NCI-H2081 treated with DMSO at 0.1 percent for 48 hours (cell line): Measurements from ENCODE around the gene WNT2B.
"Not testable (repeated sequence)": the region's sequence is repeated elsewhere in the genome, so short reads cannot be mapped to it uniquely, and the experiment has no call there.

Experiments used
- DNase-seq: peaks from one replicate; lab custom pipeline; 2025; lab: John Stamatoyannopoulos, UW

WNT2B gene

DNA sequence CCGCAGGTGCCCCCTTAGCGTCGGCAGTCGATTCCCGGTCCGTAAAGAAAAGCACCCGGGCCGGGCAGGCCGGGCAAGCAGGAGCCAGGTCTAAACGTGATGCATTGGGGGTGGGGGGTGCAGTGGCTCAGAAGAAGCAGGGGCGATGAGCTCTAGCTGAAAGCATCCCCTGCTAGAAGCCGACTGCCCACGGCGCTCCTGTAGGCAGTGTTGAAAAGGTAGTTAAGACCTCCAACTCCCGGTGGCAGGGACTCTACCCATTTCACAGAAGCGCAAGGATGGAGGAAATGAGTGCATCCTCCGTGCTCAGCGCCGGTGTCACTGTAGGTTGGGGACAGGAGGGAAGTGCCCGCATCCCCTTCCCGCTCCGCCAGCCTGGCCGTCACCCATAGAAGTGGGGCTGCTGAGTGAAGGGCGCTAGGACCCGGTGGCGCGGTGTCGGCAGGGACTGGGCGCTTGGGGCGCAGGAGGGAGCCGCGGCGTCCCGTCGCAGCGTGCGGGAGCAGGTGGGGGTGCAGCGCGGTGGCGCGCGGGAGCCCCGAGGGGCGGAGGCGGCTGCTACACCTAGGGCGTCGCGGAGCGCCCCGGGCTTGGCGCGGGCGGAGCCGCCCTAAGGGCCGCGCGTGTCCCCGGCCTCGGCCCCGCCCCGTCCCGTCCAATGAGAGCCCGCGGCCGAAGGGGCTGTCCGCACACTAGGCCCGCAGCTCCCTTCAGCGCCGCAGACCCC, at the start of gene WNT2B:
TSS of gene WNT2B (plus strand) at position 688 of the 727 bp plus-strand sequence. CDS start 298 bp downstream, outside the sequence.
- DNase-seq = no peak

DNA sequence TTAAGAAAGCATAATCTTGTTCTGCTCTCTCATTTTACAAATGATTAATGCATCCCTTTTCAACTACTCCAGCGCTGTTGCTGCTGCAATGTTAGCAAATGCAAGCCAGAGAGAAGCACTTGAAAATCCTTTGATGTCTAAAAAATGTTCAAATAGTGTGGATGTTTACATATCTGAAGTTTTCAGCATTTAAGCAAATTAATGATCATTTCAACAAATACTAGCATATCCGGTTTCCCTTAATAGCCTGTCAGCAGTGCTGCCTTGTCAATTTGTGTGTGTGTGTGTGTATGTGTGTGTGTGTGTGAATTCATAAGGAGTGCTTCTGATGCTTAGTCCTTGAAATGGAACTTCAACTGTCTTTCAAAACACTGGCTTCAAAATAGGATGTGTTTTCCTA, 48.1 kb upstream of the WNT2B start:
- DNase-seq = no peak

DNA sequence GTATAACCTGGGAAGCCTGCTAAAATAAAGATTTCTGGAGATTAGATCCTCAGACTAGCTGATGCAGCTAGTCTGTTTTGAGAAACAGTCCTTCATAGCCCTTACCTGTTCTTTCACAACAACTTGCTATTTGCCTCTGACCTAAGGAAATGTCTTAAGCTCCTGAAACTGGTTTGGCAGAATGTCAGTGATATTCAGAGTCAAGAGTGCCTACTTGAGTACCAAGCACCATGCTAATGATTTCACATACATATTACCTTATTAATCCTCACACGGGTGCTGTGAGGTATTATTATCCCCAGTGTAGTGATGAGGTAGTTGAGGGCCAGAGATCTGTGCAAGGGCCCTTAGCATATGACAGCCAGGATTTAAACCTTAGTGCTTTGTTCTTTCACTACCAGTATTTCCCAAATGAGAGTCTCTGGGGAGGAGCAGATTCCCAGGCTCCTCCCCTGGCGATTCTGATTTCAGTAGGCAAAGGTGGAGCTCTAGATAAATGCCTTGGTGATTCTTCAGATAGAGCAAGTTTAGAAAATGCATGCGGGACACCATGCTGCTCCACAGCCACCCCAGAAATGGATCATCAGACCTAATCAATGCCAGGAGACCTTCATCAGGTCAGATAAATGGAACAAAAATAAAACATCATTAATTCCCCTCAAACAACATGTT, 47.4 kb upstream of the WNT2B start:
- no peak for DNase-seq

DNA sequence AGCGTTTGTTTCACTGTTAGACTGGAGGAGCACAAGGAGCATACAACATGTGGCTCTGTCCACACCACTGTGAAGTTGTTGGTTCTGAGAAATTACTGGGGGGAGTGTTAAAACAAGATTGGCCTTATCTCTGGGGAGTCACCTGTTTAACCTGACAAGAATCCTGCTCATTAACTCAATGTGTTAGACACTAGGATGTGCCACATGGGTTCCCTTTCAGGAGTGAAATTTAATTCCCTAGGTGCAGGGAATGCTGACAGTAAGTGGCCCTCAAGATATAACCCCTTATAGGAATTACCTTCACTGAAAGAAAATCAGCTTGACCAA, 45.8 kb upstream of the WNT2B start:
- DNase-seq = no peak

DNA sequence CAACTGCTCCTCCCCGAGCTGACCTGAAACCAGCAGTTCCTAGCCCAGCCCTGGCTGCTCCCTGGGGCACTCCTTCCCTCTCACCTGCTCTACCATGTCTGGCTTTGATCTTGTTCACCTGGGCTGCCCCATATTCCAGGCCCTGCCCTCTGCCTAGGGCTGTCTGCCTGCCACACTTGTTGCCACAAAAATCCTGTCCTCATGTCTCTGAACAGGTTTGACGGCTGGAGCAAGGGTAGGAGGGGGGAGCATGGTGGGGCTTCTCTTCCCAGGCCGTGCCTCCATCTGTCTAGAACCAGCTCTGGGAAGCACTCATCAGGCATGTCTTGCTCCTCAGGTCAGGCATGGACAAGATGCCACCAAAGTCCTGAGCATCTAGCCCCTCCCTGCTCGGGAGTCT, 44.3 kb upstream of the WNT2B start:
- DNase-seq = no peak

DNA sequence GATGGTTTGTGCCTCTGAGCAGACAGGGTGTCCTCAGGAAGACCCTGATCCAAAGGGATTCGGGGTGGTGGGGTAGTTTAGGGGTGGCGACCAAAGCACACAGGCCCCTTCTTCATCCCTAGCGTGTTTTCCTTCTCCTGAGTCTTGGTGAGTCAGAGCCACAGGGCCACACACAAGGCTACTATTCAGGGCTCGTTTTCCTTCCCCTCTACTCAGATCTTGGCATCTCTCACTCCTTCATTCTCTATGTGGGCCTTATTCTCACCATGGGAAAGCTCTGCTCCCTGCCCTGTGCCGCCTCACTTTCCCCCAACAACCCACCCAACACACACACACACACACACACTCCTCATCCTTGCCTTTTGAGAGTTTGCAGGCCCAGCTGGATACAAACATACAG, 43.6 kb upstream of the WNT2B start:
- DNase-seq = no peak

DNA sequence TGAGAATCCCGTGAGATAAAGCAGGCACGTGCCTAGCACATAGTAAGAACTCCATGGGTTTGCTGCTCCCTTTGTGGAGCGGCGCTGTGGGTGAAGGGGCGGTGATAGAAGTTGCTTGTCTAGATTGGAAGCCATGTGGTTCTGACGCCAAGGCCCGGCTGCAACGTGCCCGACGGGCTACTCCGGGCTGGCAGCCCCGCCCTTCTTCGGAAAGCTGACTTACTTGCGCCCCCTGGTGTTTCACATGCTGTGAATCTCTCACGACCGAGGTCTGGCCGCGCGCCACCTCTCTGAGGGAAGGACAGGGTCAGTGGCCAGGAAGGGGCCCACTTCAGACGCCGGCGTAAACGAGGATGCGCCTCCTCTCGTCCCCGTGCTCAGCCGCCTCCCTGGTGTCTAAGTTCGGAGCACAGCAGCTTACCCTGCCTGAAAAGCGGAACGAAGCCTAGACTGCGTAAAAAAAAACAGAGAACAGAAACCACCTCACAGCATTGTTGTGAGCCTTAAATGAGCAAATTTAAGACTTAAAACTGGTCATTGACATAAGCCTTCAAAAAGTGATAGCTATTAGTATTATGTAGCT, 42.6 kb upstream of the WNT2B start:
- peak; percentile 23 for DNase-seq

DNA sequence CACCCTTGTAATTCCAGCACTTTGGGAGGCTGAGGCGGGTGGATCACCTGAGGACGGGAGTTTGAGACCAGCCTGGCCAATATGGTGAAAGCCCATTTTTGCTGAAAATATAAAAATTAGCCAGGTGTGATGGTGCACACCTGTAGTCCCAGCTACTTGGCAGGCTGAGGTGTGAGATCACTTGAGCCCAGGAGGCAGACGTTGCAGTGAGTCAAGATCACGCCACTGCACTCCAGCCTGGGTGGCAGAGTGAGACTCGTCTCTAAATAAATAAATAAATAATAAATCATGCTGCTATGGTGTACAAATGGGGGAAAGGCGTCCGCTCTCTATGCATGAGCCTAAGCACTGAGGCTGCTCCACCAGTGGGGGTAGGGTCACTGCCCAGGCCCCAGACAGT, 38.4 kb upstream of the WNT2B start:
- not testable (repeated sequence) for DNase-seq

DNA sequence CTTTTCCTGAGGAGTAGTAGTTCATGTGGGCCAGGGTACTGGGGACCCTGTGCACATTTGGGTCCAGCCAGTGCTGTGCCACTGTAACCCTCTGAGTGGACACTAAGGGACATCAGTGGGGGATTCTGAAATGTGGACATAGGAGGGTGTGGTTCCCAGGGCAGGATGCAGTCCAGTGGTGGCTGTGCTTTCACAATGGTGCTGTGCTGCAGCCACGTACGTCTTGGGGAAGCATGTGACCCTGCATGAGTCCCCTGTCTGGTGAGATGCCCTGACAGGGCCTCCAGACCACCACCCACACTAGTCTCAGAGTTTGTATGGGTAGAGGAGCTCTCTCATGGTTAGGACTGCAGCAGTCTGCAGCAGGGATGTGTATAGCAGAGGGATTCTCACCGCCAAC, 37.8 kb upstream of the WNT2B start:
- DNase-seq = no peak

DNA sequence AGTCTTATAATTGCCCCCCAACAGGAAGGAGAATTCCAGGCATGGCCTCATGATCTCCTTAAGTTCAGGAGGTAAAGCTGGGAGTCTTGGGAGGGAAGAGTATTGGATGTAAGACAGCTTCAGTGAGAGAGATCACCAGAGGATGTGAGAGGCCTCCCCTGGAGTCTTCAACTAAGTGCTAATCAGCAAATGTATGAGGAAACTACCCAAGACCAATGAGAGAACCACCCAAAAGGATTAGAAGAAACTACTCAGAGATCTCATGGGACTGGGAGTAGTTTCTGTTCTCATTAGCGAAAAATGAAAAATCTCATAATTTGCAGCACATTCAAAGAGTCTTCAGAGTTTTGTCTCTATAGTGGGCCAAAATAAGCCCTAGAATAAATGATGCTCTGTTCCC, 36.6 kb upstream of the WNT2B start:
- no peak for DNase-seq

DNA sequence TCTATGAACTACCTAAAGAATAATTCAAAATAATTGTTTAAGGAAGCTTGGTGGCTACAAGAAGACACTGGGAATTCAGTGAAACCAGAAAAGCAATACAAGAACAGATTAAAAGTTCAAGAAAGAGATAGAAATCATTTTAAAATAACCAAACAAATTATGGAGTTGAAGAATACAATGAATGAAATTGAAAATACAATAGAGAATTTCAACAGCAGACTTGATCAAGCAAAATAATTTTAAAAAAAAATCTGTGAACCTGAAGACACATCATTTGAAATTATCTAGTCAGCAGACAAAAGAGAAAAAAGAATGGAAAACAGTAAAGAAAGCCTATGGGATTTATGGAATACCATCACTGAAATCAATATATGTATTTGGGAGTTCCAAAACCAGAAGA, 31.2 kb upstream of the WNT2B start:
- no peak for DNase-seq

DNA sequence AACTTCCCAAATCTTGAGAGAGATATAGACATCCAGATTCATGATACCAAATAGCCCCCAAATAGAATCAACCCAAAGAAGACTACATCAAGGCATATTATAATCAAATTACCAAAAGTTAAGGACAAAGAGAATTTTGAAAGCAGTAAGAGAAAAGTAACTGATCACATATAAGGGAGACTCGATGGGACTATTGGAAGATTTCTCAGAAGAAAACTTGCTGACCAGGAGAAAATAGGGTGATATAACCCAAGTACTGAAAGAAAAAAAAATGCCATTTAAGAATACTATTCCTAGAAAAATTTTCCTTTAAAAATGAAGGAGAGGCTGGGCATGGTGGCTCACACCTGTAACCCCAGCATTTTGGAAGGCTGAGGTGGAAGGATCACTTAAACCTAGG, 30.5 kb upstream of the WNT2B start:
- no peak for DNase-seq

DNA sequence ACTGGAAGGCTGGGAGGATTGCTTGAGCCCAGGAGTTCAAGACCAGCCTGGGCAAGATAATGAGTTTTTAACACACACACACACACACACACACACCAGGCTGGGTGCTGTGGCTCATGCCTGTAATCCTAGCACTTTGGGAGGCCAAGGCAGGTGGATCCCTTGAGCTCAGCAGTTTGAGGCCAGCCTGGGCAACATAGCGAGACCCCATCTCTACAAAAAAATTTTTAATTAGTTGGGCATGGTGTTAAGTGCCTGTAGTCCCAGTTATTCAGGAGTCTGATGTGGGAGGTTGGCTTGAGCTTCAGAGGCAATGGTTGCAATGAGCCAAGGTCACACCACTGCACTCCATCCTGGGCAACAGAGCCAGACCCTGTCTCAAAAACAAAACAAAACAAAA, 22.7 kb upstream of the WNT2B start:
- DNase-seq = not testable (repeated sequence)

DNA sequence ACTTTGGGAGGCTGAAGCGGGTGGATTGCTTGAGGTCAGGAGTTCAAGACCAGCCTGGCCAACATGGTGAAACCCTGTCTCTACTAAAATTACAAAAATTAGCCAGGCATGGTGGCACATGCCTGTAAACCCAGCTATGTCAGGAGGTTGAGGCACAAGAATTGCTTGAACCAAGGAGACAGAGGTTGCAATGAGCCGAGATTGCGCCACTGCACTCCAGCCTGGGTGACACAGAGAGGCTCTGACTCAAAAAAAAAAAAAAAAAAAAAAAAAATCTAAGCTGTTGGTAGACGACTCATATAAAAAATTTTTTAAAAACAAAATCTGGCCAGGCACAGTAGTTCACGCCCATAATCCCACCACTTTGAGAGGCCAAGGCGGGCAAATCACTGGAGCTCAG, 21.1 kb upstream of the WNT2B start:
- DNase-seq = not testable (repeated sequence)

DNA sequence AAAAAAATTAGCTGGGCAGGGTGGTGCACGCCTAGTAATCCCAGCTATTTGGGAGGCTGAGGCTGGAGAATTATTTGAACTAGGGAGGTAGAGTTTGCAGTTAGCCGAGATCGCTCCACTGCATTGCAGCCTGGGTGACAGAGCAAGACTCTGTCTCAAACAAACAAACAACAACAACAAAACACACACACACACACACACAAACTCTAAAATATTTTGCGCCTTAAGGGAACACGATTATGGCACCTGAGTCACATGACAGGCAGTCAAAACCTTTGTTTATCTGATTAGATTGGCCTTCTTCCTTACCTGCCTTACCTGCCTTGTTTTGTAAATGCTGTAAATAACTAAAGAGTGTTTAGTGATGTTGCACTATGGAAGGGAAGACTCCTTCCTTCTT, 20.6 kb upstream of the WNT2B start:
- no peak for DNase-seq

DNA sequence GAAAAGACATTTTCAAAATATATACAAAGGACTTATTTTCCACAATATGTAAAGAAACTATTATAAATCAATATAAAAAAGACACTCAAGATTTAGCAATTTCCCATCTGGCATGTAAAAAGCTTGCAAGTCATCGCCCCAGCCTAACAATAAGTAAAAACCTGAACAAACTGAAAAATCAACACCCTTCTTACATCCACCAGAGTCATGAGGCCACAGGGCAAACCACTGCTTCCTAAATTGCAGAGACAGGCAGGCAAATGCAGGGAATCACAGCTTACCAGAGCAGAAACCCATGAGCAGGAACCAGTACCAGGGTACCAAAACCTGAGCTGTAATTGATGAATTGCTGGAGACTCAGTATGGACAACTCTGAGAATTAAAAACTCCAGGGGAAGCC, 16.7 kb upstream of the WNT2B start:
- no peak for DNase-seq

DNA sequence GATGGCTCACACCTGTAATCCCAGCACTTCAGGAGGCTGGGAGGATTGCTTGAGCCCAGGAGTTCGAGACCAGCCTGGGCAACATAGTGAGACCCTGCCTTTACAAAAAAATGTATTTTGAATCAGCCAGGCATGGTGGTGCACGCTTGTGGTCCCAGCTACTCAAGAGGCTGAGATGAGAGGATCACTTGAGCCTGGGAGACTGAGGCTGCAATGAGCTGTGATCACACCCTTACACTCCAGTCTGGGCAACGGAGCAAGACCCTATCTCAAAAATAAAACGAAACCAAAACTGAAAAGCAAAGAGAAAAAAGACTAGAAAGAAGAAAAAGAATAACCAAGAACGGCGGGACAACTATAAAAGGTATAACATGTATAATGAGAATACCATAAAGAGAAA, 15.4 kb upstream of the WNT2B start:
- DNase-seq = no peak

DNA sequence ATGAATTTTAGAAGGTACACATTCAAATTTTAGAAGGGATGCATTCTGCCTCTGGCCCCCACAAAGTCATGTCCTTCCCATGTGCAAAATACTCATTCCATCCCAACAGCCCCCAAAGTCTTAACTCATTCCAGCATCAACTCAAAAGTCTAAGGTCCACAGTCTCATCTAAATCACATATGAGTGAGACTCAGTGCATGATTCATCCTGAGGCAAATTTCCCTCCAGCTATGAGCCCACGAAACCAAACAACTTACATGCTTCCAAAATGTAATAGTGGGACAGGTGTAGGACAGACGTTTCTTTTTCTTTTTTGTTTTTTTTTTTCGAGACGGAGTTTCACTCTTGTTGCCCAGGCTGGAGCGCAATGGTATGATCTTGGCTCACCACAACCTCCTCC, 12.5 kb upstream of the WNT2B start:
- DNase-seq = no peak

DNA sequence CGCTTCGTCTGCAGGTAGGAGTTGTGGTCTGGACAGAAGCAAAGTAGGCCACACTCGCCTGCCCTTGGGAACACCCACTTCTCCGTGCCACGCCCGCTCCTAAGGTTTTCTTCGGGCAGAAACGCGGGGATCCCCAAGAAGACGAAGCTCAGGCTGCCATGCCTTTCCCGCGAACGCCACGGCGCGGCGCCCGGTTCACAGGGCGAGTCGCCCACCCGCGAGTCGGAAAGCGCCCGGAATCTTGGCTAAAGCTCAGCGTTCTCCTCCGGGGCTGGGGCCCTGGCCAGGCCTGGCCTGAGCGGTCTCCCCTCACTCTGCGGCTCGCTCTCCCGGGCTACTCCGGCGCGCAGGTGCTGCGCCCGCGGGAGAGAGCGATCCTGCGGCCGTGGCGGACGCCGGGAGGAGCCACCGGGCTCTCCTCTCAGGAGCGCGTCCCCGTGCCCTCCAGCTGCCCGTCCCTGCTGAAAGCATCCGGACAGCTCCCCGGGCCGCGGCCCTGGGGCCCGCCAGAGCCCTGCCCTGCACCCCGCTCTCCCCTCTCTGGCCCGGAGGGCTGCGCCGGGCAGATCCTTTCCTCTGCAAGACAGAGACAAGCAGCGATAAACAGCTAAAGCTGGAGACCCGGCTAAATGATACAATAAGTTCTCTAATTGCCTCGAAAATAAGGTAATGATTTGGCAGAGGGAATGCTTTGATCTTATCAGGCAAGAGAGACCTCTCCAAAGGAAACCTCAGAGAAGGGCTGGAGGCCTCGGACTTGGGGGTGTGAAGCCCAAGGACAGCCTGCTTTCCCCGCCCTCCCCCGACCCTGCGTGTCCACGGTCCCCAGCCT, 6.7 kb upstream of the WNT2B start:
- DNase-seq = no peak

DNA sequence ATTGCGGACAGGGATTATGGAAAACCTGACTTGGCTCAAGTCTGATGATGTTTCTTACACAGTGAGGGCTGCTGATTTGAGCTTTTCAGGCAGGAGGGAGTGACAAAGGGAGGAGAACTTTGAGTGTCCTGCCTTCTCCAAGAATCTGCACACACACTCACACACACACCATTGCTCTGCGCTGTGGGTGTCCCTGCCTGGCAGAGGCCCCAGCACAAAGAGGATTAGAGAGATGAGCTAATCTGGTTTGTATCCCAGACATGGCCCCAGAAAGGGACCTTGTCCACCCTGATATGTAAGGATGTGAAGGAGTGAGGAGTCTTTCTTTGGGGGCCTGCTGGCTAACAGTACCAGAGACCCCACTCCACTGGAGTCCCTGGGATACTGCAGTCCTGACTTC, 5.9 kb upstream of the WNT2B start:
- DNase-seq = no peak

DNA sequence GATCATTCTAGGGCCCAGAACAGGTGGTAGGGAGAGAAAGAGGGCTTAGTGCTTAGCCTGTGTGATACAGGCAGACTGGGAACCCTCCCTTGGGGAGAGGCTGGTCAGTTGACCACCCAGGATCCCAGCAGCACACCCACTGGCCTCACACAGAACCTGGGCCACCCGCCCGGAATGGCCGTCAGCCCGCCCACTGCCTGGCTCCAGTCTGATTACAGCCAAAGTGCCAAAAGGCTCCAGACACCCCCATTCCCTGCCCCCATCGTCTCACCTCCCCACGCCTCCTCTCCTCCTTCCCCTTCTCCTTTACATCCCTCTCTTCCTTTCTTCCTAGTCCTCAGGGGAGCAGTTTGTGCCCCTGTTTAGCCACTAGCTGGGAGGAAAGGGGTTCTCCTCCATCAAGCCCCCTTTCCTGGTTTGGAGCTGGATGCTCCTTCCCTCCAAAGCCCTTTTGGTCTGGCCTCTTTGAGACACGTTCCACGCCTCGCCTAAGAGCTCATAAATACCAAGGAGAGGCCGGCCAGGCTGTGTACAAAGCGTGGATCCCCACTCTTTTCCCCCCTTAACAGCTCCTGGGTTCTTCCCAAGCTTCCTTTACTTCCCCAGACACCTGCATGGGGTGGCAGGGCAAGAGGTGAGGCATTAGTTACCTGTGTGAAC, 4.6 kb upstream of the WNT2B start:
- no peak for DNase-seq

DNA sequence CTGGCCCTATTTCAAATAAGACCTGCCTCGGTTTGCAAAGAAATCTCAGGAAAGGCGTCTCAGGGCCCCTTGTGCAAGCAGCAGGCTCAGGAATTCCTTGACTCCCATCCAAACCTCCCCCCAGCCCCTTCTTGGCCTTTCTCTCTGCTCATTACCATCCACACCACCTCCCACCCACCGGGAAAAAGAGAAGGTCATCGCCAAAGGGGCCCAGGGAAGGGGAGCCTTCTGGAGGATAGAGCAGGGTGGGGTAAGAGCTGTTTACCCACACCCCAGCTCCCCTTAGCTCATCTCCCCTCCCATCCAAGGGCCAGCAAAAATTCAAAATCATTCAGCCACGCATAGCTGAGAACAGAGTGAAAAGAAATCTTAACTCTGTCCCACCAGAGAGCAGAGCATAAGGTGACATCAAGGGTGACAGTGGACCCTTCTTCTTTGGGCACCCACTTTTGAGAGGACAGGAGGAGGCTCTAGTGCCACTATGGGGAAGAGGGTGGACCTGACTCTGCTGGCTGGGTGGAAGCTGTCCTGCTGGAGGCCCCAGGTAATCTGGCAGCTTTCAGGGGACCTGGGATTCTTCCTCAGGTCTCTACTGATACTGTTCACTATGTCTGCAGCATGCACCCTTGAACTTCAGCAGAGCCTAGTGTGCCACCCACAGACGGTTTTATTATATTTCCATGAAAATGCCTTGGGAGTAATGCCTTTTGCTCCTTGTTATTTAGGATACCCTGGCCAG, 3.9 kb upstream of the WNT2B start:
- DNase-seq = no peak
